GM23338 (cell line): ENCODE results near the gene KCTD4. TPM values are rescaled to one million over a fixed set of nuclear protein-coding genes. Genes with fewer than 3 reads are reported as not detected.

ENCODE experiments used
- ATAC-seq: fragments of 200-7000 bp; cut with Tn5 transposase; 3 replicates; pipeline ENCODE4 v1.9.1; 2020
- DNase-seq: peaks from one replicate; pipeline ENCODE4 v3.0.0-alpha.2; 2015; ENCODE audit warnings: low spot score
- H2AFZ ChIP-seq: fragments of 200-600 bp; sonication (generic); 2 replicates; pipeline ENCODE4 v1.8.0; 2016; ENCODE audit warnings: antibody characterized with exemption, mild to moderate bottlenecking, moderate library complexity
- H3F3A ChIP-seq: fragments of 200-600 bp; sonication (generic); replicated peaks from 2 replicates; pipeline ENCODE4 v1.8.0; 2017; ENCODE audit warnings: antibody characterized with exemption, mixed run types, low read depth
- H3K27ac ChIP-seq: fragments of 200-600 bp; sonication (generic); 2 replicates; pipeline ENCODE4 v1.6.1; 2016; ENCODE audit warnings: low read depth
- H3K27me3 ChIP-seq: fragments of 200-600 bp; sonication (generic); 2 replicates; pipeline ENCODE4 v1.8.0; 2016; ENCODE audit warnings: mild to moderate bottlenecking, mixed run types, moderate library complexity; ENCODE audit not compliant: insufficient read depth
- H3K36me3 ChIP-seq: fragments of 200-600 bp; sonication (generic); 2 replicates; pipeline ENCODE4 v1.8.0; 2016; ENCODE audit warnings: mild to moderate bottlenecking; ENCODE audit not compliant: insufficient read depth
- H3K4me1 ChIP-seq: fragments of 200-600 bp; sonication (generic); 2 replicates; pipeline ENCODE4 v1.8.0; 2016; ENCODE audit warnings: mild to moderate bottlenecking, moderate library complexity; ENCODE audit not compliant: insufficient read depth
- H3K4me2 ChIP-seq: fragments of 200-600 bp; sonication (generic); 2 replicates; pipeline ENCODE4 v1.7.1; 2017; ENCODE audit warnings: mixed run types
- H3K4me3 ChIP-seq: fragments of 200-600 bp; sonication (generic); 2 replicates; pipeline ENCODE4 v1.6.1; 2016; ENCODE audit warnings: mixed run types
- H3K79me2 ChIP-seq: fragments of 200-600 bp; sonication (generic); replicated peaks from 2 replicates; pipeline ENCODE4 v1.8.0; 2017; ENCODE audit warnings: mild to moderate bottlenecking; ENCODE audit not compliant: insufficient read depth
- H3K9me2 ChIP-seq: fragments of 200-600 bp; sonication (generic); 2 replicates; pipeline ENCODE4 v1.8.0; 2017; ENCODE audit not compliant: insufficient read depth
- H4K20me1 ChIP-seq: fragments of 200-600 bp; sonication (generic); replicated peaks from 2 replicates; pipeline ENCODE4 v1.8.0; 2017; ENCODE audit warnings: mild to moderate bottlenecking; ENCODE audit not compliant: insufficient read depth
- H3K27ac Mint-ChIP-seq: 2 replicates; pipeline ENCODE4 v1.8.0; 2020; ENCODE audit warnings: inconsistent platforms, mild to moderate bottlenecking, moderate library complexity, mixed read lengths
- H3K27me3 Mint-ChIP-seq: 3 replicates; pipeline ENCODE4 v1.8.0; 2022; ENCODE audit warnings: low read depth, mild to moderate bottlenecking, moderate library complexity, mixed read lengths, inconsistent platforms; ENCODE audit not compliant: insufficient read depth, poor library complexity
- H3K36me3 Mint-ChIP-seq: 3 replicates; pipeline ENCODE4 v1.8.0; 2021; ENCODE audit warnings: low read depth, mild to moderate bottlenecking, inconsistent platforms, moderate library complexity, mixed read lengths
- H3K4me1 Mint-ChIP-seq: 3 replicates; pipeline ENCODE4 v1.8.0; 2020; ENCODE audit warnings: mild to moderate bottlenecking, inconsistent platforms, mixed read lengths
- H3K4me3 Mint-ChIP-seq: 3 replicates; pipeline ENCODE4 v1.8.0; 2021; ENCODE audit warnings: moderate library complexity, mild to moderate bottlenecking, inconsistent platforms, mixed read lengths
- H3K9me3 Mint-ChIP-seq: 3 replicates; pipeline ENCODE4 v1.8.0; 2020; ENCODE audit warnings: moderate library complexity, mild to moderate bottlenecking, inconsistent platforms, mixed read lengths
- CREB1 ChIP-seq: fragments of 250-450 bp; sonication (Bioruptor Pico); IDR thresholded peaks from 2 replicates; pipeline ENCODE4 v1.5.0; 2020; ENCODE audit warnings: low read depth, mild to moderate bottlenecking, moderate library complexity
- EZH2 ChIP-seq: fragments of 200-600 bp; sonication (generic); IDR thresholded peaks from one replicate; pipeline ENCODE4 v1.8.0; 2017; ENCODE audit warnings: antibody characterized with exemption, mild to moderate bottlenecking, low read depth; ENCODE audit not compliant: unreplicated experiment
- EZH2phosphoT487 ChIP-seq: fragments of 200-600 bp; sonication (generic); IDR thresholded peaks from one replicate; pipeline ENCODE4 v1.8.1; 2018; ENCODE audit warnings: antibody characterized with exemption; ENCODE audit not compliant: unreplicated experiment
- JUNB ChIP-seq: IDR thresholded peaks from one replicate; pipeline ENCODE4 v1.6.1; 2016; ENCODE audit warnings: antibody characterized with exemption; ENCODE audit not compliant: unreplicated experiment
- NANOG ChIP-seq: IDR thresholded peaks from 2 replicates; pipeline ENCODE4 v1.6.1; 2016; ENCODE audit warnings: antibody characterized with exemption, borderline replicate concordance
- POLR2AphosphoS5 ChIP-seq: IDR thresholded peaks from 2 replicates; pipeline ENCODE4 v1.6.1; 2016; ENCODE audit warnings: antibody characterized with exemption, low read depth
- STAT1 ChIP-seq: IDR thresholded peaks from one replicate; pipeline ENCODE4 v1.6.1; 2016; ENCODE audit warnings: antibody characterized with exemption; ENCODE audit not compliant: unreplicated experiment
- ZNF331 ChIP-seq: fragments of 250-450 bp; sonication (Bioruptor Pico); IDR thresholded peaks from 2 replicates; pipeline ENCODE4 v1.5.0; 2020; ENCODE audit warnings: low read depth, mild to moderate bottlenecking, moderate library complexity
- polyA plus RNA-seq: library from polyadenylated mRNA; unstranded; fragments of >200 nt; fragmentation: Nextera tagmentation; extraction: Ambion mirVana; gene quantifications from 2 replicates; pipeline ENCODE4 v1.2.1, GENCODE V29; 2016
- total RNA-seq: library from RNA; depleted of rRNA; stranded (reverse); fragments of >200 nt; shearing (Covaris generic); gene quantifications from 2 replicates; pipeline ENCODE4 v1.2.3, GENCODE V29; 2014
- TF ChIP-seq, protein P1 (sequence below), 2 experiments: fragments of 200-600 bp in 1 of 2; sonication (generic) in 1 of 2; conservative IDR thresholded peaks; 2 replicates each; pipeline versions ENCODE4 v1.5.1 to v1.6.1; 2016 to 2017; ENCODE audit warnings: antibody characterized with exemption in 2 of 2, low read depth in 2 of 2, mild to moderate bottlenecking in 2 of 2, moderate library complexity in 1 of 2
- TF ChIP-seq, protein P2 (sequence below): IDR thresholded peaks from one replicate; pipeline ENCODE4 v1.6.1; 2018; ENCODE audit warnings: antibody characterized with exemption; ENCODE audit not compliant: unreplicated experiment
- TF ChIP-seq, protein P3 (sequence below): IDR thresholded peaks from 2 replicates; pipeline ENCODE4 v1.6.1; 2016; ENCODE audit warnings: antibody characterized with exemption

Gene KCTD4
- total and polyA plus RNA-seq, 2 experiments from 2014 or later = 0.24 TPM; not detected in 1

- no peak overlapping the region for H3K27ac ChIP-seq
- 0 out of 2 replicates have a peak overlapping the region, but pooled peaks have one; percentile 7 for H3K27ac Mint-ChIP-seq
- TF ChIP-seq NANOG (no peak), EZH2 (no peak), STAT1 (no peak), ZNF331 (CRISPR knock-in tag) (no peak)
- TF ChIP-seq, protein P1, sequence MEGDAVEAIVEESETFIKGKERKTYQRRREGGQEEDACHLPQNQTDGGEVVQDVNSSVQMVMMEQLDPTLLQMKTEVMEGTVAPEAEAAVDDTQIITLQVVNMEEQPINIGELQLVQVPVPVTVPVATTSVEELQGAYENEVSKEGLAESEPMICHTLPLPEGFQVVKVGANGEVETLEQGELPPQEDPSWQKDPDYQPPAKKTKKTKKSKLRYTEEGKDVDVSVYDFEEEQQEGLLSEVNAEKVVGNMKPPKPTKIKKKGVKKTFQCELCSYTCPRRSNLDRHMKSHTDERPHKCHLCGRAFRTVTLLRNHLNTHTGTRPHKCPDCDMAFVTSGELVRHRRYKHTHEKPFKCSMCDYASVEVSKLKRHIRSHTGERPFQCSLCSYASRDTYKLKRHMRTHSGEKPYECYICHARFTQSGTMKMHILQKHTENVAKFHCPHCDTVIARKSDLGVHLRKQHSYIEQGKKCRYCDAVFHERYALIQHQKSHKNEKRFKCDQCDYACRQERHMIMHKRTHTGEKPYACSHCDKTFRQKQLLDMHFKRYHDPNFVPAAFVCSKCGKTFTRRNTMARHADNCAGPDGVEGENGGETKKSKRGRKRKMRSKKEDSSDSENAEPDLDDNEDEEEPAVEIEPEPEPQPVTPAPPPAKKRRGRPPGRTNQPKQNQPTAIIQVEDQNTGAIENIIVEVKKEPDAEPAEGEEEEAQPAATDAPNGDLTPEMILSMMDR (conservative IDR thresholded peaks at IDR 0.05; ENCODE audit: low read depth in 2 of 2) = no peak
- DNase-seq (peak; percentile 33), ATAC-seq (no peak)
- H3K4me3 Mint-ChIP-seq = no peak overlapping the region
- H3K4me1 ChIP-seq = peaks cover 18% of the 10 kb centered on the region
- H3K27me3 ChIP-seq = no peaks in the 10 kb centered on the region
- no peaks in the 10 kb centered on the region for H3K79me2 ChIP-seq
- H3K4me1 Mint-ChIP-seq = peaks cover 30% of the 10 kb centered on the region
- H3K36me3 Mint-ChIP-seq = no peaks in the 10 kb centered on the region; the same call in 2 of the 3 replicates
- H3K4me2 ChIP-seq = no peak overlapping the region
- no peak overlapping the region for H2AFZ ChIP-seq
- H3K9me2 ChIP-seq = no peaks in the 10 kb centered on the region
- no peaks in the 10 kb centered on the region for H3K36me3 ChIP-seq
- H3F3A ChIP-seq = no peaks in the 10 kb centered on the region
- no peaks in the 10 kb centered on the region; the same call in none of the 2 replicates for H4K20me1 ChIP-seq
- peaks cover 2% of the 10 kb centered on the region for H3K27me3 Mint-ChIP-seq
- no peaks in the 10 kb centered on the region for H3K9me3 Mint-ChIP-seq
- H3K4me3 ChIP-seq = no peak overlapping the region
Measured at GRCh38 chr13:45219938-45220375, 19.1 kb upstream of the KCTD4 start.

DNA sequence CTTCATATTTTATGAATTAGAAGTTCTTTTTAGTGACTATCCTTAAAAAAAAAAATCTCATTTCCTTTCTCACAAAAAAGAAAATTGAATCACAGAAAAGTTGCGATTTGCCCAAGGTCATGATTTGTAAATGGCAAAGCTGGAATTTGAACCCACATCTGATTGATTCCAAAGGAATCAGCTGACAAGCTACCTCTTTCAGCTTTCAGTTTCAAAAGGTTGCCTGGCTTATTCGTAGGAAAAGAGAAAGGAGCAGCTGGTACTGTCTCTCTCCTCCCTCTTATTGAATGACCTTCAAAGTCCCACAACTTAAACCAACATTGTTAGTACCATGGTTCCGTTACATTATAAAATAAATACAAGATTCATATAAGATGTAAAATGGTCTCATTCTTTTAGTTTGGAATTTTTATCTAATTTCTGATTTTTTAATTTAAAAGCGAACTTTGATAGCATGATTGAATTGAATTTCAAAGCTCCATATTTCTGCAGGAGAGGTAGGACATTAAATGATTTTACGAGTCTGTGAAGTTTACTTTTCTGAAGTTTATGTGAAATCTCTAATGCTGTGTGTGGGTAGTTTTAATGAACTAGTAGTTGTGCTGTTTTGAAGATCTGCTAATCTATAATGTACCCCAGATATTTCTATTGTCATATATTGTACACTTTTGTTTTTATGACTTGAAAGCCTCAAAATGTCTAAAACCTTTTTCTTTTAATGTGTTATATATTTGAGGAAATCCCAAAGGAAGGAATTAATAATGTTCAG is 18.5 kb upstream of the KCTD4 start:
- Histone ChIP-seq H3K36me3 (no peaks in the 10 kb centered on the region), H4K20me1 (no peaks in the 10 kb centered on the region; the same call in 1 of the 2 replicates), H3F3A (no peaks in the 10 kb centered on the region), H3K4me3 (no peak overlapping the region), H3K27me3 (no peaks in the 10 kb centered on the region), H3K4me2 (no peak overlapping the region), H2AFZ (no peak overlapping the region), H3K9me2 (no peaks in the 10 kb centered on the region), H3K79me2 (no peaks in the 10 kb centered on the region), H3K27ac (no peak overlapping the region), H3K4me1 (peaks cover 18% of the 10 kb centered on the region)
- H3K4me3 Mint-ChIP-seq = no peak overlapping the region
- no peak for DNase-seq
- peak; percentile 42 for ATAC-seq
- H3K9me3 Mint-ChIP-seq = no peaks in the 10 kb centered on the region
- peaks cover 27% of the 10 kb centered on the region for H3K4me1 Mint-ChIP-seq
- 0 out of 2 replicates have a peak overlapping the region, but pooled peaks have one; percentile 7 for H3K27ac Mint-ChIP-seq
- H3K27me3 Mint-ChIP-seq = peaks cover 2% of the 10 kb centered on the region
- H3K36me3 Mint-ChIP-seq = no peaks in the 10 kb centered on the region; the same call in 2 of the 3 replicates
- TF ChIP-seq JUNB = no peak
- no peak for TF ChIP-seq STAT1
- no peak for TF ChIP-seq CREB1 (CRISPR knock-in tag)
- TF ChIP-seq, protein P2, sequence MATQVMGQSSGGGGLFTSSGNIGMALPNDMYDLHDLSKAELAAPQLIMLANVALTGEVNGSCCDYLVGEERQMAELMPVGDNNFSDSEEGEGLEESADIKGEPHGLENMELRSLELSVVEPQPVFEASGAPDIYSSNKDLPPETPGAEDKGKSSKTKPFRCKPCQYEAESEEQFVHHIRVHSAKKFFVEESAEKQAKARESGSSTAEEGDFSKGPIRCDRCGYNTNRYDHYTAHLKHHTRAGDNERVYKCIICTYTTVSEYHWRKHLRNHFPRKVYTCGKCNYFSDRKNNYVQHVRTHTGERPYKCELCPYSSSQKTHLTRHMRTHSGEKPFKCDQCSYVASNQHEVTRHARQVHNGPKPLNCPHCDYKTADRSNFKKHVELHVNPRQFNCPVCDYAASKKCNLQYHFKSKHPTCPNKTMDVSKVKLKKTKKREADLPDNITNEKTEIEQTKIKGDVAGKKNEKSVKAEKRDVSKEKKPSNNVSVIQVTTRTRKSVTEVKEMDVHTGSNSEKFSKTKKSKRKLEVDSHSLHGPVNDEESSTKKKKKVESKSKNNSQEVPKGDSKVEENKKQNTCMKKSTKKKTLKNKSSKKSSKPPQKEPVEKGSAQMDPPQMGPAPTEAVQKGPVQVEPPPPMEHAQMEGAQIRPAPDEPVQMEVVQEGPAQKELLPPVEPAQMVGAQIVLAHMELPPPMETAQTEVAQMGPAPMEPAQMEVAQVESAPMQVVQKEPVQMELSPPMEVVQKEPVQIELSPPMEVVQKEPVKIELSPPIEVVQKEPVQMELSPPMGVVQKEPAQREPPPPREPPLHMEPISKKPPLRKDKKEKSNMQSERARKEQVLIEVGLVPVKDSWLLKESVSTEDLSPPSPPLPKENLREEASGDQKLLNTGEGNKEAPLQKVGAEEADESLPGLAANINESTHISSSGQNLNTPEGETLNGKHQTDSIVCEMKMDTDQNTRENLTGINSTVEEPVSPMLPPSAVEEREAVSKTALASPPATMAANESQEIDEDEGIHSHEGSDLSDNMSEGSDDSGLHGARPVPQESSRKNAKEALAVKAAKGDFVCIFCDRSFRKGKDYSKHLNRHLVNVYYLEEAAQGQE = no peak
- no peak for TF ChIP-seq ZNF331 (CRISPR knock-in tag)
- TF ChIP-seq, protein P3, sequence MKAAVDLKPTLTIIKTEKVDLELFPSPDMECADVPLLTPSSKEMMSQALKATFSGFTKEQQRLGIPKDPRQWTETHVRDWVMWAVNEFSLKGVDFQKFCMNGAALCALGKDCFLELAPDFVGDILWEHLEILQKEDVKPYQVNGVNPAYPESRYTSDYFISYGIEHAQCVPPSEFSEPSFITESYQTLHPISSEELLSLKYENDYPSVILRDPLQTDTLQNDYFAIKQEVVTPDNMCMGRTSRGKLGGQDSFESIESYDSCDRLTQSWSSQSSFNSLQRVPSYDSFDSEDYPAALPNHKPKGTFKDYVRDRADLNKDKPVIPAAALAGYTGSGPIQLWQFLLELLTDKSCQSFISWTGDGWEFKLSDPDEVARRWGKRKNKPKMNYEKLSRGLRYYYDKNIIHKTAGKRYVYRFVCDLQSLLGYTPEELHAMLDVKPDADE = no peak
- TF ChIP-seq, protein P1 (conservative IDR thresholded peaks at IDR 0.05; ENCODE audit: low read depth in 2 of 2) = no peak
- no peak for TF ChIP-seq EZH2
- no peak for TF ChIP-seq EZH2phosphoT487
- TF ChIP-seq POLR2AphosphoS5 = no peak
